Stimulated activated CD4-positive, alpha-beta T cell treated with anti-CD3 and anti-CD28 coated beads, Interleukin-4, amount 100 ng/mL, for 1 hour (primary cell): ENCODE results near the gene EDARADD.
"Not testable (repeated sequence)": the region's sequence is repeated elsewhere in the genome, so short reads cannot be mapped to it uniquely, and the experiment has no call there.

Source experiments
- DNase-seq: peaks from one replicate; pipeline ENCODE4 v3.0.0-alpha.2; 2020

EDARADD gene

GRCh38 chr1:236491469-236492136, 97.5 kb downstream of the EDARADD start:
- DNase-seq, result no peak

GRCh38 chr1:236492378-236492777, 98.3 kb downstream of the EDARADD start:
- DNase-seq, result no peak

- DNase-seq, result no peak
Measured at GRCh38 chr1:236494082-236494481, 100.0 kb downstream of the EDARADD start.

GRCh38 chr1:236494586-236495466, 100.7 kb downstream of the EDARADD start:
- DNase-seq, result no peak

- no peak for DNase-seq
Measured at GRCh38 chr1:236495467-236496112, 101.5 kb downstream of the EDARADD start.

GRCh38 chr1:236497908-236498307, 103.8 kb downstream of the EDARADD start:
- no peak for DNase-seq

GRCh38 chr1:236501093-236501492, 107.0 kb downstream of the EDARADD start:
- DNase-seq, result no peak

GRCh38 chr1:236502579-236502971, 108.5 kb downstream of the EDARADD start:
- DNase-seq, result no peak

GRCh38 chr1:236502972-236503639, 109.0 kb downstream of the EDARADD start:
- DNase-seq, result no peak

GRCh38 chr1:236504338-236504737, 110.3 kb downstream of the EDARADD start:
- not testable (repeated sequence) for DNase-seq

- DNase-seq, result no peak
Measured at GRCh38 chr1:236507022-236507700, 113.1 kb downstream of the EDARADD start.

- no peak for DNase-seq
Measured at GRCh38 chr1:236508593-236509027, 114.5 kb downstream of the EDARADD start.

- DNase-seq, result no peak
Measured at GRCh38 chr1:236509203-236509602, 115.1 kb downstream of the EDARADD start.

GRCh38 chr1:236509647-236510401, 115.7 kb downstream of the EDARADD start:
- DNase-seq, result no peak

- no peak for DNase-seq
Measured at GRCh38 chr1:236511735-236512418, 117.8 kb downstream of the EDARADD start.

GRCh38 chr1:236514703-236515442, 120.8 kb downstream of the EDARADD start:
- no peak for DNase-seq

GRCh38 chr1:236515443-236515958, 121.4 kb downstream of the EDARADD start:
- no peak for DNase-seq

GRCh38 chr1:236516929-236517704, 123.0 kb downstream of the EDARADD start:
- peak; percentile 14 for DNase-seq

- DNase-seq, result no peak
Measured at GRCh38 chr1:236518322-236518721, 124.2 kb downstream of the EDARADD start.
